Peyer's patch (tissue), 4 donors: ENCODE data around the gene CGNL1.

Source experiments
- CTCF ChIP-seq, 6 experiments: fragments of 450-650 bp in 4 of 6; fragments of 200-600 bp in 2 of 6; sonication (generic) in 1 of 6; IDR thresholded peaks; one replicate each; pipeline ENCODE4 v1.5.1; 2017 to 2019; ENCODE audit warnings: antibody characterized with exemption in 6 of 6, mild to moderate bottlenecking in 3 of 6, moderate library complexity in 1 of 6
- POLR2A ChIP-seq, 2 donors: fragments of 450-650 bp; IDR thresholded peaks; one replicate each; pipeline ENCODE4 v1.5.1; 2017; ENCODE audit warnings: antibody characterized with exemption in 2 of 2, mild to moderate bottlenecking in 2 of 2, moderate library complexity in 2 of 2

- TF ChIP-seq CTCF (IDR thresholded peaks at IDR 0.05), result no peak
- no peak for TF ChIP-seq POLR2A (IDR thresholded peaks at IDR 0.05)
Measured at GRCh38 chr15:57495041-57495440, 118.7 kb downstream of the CGNL1 start.
